Activated T-cell treated with anti-CD3 and anti-CD28 coated beads, Interleukin-2, amount 50 U/mL, for 1 hour (primary cell): ENCODE data around the gene KRT80.

Experiments
- DNase-seq: peaks from one replicate; pipeline ENCODE4 v3.0.0-alpha.2; 2020

Gene KRT80

DNA sequence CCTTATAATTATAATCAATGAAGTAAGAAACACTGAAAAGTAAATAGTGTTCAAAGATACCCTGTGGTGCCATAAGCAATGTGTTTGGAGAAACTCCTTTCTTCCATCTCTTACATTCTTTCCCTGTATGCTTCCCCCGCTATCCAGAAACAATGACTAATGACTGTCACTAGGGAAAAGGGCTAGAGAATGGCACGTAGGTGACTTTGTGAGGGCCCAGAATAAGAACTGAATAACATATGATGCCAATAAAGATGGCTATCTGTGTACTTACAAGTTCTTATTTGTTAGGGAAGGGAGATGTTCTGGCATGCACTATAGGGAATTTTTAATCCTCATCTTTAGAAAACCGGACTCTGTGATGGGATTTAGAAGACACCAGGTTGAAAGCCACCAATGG is 36.6 kb upstream of the KRT80 start:
- DNase-seq, result no peak

DNA sequence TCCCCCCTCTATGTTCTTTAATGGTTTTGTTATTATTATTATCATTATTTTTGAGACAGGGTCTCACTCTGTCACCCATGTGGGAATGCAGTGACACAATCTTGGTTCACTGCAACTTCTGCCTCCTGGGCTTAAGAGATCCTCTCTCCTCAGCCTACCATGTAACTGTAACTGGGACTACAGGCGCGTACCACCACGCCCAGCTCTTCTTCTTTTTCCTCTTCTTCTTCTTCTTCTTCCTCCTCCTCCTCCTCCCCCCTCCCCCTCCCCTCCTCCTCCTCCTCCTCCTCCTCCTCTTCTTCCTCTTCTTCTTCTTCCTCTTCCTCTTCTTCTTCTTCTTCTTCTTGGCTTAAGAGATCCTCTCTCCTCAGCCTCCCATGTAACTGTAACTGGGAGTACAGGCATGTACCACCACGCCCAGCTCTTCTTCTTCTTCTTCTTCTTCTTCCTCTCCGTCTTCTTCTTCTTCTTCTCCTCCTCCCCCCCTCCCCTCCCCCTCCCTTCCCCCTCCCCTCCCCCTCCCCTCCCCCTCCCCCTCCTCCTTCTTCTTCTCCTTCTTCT is 35.9 kb upstream of the KRT80 start:
- DNase-seq, result no peak

- no peak for DNase-seq
Measured at GRCh38 chr12:52226446-52226845, 34.6 kb upstream of the KRT80 start.

DNA sequence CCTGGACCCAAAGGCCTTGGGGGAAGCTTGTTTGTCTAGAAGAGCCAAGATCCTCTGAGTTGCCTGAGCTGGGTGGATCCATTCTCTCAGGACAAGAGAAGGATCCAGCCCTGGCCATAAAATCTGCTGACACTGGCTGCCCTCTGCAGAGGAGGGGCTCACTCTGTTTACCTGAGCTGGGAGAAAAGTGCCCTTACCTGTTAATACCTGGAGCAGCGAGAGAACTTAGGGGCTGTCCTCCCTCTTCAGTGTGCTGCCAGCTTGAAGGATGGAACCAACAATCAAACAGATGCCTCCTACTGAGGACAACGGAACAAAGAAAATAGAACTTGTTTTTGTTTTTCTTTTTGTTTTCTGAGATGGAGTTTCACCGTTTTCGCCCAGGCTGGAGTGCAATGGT is 33.9 kb upstream of the KRT80 start:
- no peak for DNase-seq

GRCh38 chr12:52224151-52224550 is 32.3 kb upstream of the KRT80 start:
- no peak for DNase-seq

DNA sequence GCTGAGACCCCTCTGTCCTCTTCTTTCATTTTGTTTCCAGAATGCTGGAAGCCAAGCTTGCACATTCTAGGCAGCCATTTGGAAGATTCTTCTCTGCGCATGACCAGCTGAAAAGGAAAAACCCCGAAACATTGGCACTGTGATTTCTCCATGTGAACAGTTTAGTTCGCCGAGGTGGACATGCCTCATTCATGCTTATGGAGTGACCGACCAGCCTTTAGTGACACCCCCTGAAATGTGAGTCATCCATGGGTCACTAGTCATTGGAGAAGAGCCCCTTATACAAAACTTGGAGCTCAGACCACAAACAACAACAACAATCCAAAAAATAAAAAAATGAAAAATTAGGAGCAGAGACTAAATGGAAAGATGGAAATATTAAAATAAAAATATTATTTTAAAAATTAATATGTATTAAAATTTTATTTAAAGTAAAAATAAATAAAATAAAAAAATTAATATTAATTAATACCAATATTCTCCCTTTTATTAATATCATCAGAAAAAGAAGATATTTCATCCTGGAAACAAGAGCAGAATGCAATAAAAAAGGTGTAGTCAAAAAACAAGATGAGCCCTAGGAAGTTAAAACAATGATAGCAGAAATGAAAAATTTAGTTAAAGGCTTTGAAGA is 31.7 kb upstream of the KRT80 start:
- DNase-seq, result no peak

DNA sequence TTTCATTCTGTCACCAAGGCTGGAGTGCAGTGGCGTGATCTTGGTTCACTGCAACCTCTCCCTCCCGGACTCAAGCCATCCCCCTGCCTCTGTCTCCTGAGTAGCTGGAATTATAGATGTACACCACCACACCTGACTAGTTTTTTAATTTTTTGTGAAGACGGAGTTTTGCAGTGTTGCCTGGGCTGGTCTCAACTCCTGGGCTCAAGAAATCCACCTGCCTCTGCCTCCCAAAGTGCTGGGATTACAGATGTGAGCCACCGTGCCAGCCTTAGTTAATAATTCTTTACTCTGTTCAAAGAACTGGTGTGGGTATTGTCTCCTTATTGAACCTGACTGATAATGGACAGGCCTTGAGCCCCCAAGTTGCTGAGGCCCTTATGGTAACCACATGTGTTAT is 30.9 kb upstream of the KRT80 start:
- peak; percentile 1 for DNase-seq

GRCh38 chr12:52221912-52222457 is 30.2 kb upstream of the KRT80 start:
- DNase-seq, result peak; percentile 21

- no peak for DNase-seq
Measured at GRCh38 chr12:52221070-52221781, 29.4 kb upstream of the KRT80 start.

DNA sequence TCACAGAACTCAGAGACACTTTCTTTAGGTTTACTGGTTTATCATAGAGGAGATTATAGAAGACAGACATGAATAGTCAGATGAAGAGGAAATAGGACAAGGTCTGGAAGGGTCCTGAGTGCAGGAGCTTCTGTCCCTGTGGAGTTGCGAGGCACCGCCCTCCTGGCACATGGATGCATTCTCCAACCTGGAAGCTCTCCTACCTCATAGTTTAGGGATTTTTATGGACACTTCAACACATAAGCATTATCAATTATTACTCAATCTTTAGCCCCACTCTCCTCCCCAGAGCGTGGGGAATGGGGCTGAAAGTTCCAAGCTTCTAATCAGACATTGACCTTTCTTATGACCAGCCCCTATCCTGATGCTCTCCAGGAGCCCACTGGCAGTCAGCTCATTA is 28.7 kb upstream of the KRT80 start:
- peak; percentile 2 for DNase-seq

DNA sequence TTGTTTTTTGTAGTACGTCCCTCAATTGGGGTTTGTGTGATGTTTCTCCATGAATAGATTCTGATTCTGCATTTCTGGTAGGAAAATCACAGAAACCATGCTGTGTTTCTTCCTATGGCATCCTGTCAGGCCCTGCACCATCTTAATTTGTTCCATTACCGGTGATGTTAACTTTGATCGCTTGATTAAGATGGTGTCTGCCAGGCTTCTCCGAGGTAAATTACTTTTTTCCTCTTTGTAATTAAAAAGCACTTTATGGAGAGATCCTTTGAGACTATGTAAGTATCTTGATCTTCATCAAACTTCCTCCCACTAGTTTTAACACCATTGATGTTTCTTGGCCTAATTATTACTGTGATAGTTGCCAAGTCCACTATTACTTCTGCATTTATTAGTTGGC is 26.2 kb upstream of the KRT80 start:
- no peak for DNase-seq

DNA sequence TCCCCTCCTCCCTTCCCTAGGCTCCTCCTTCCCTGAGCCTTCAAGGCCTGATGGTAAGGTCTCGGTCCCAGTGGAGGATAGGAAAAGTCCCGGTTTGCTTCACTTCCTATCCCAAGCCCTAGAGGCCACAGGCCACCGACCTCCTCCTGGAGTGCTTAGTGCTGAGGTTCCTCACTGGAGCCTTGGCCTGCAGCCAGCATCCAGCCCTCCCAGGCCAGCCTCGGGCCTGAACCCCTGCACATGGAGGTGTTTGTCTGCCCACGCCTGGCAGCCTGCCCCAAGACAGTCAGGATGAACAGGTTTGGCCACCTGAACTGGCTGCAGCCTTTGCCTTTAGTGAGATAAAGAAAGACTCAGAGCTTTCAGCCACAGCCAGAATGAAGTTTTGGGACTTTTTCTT is 25.4 kb upstream of the KRT80 start:
- no peak for DNase-seq

DNA sequence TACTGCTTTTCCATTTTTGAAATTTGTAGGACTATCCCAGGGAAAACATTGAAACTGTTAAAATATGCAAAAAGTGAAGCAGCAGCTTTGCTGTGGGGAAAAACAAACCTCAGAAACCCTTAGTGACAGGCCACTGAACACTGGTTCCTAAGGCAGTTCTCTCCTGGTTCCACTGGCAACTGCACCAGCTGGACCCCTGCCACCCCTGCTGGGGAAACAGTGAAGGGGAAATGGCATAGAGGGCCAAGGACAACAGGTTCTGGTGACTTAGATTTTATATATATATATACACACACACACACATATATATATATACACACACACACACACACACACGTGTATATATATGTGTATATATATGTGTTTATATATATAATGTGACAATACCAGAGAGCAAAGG is 25.0 kb upstream of the KRT80 start:
- DNase-seq, result no peak

DNA sequence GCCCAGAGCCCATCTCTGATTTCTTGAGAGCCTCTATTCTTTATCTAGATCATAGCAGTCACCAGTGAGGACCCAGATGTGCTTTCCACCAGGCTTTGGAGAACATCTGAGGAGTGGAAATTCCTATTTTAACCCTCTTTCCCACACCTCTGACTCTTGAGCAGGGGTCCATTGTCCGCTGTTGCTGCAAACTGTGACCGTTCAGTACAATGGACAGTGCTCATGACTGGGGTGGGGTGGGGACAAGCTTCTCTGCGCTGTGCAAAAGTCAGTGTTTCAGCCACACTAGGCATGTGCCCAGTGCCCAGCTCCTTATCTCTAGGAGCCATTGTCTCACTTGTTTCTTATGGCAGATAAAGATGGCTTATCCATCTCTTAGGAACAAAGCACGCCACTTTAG is 24.3 kb upstream of the KRT80 start:
- no peak for DNase-seq

DNA sequence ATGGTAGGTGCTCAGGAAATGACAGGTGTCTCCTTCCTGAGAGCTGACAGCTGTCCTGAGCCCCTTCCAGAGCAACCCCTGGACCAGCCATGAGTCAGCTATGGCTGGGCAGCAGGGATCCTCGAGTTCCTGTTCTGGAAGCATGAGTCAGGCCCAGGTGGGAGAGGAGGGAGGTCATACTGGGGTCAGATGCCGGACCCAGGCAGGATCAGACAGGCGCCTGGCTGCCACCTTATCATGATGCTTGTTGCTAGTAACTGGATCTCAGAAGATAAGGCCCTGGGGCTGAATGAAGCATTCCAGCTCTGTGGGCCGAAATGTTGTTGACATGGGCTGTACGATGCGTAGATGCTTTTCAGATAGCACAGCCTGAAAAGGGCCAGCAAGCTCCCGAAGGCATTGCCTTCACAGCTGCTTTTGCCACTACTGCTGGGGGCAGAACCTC is 23.8 kb upstream of the KRT80 start:
- DNase-seq, result peak; percentile 5

GRCh38 chr12:52214421-52214802 is 22.6 kb upstream of the KRT80 start:
- no peak for DNase-seq

GRCh38 chr12:52213564-52214420 is 22.0 kb upstream of the KRT80 start:
- peak; percentile 64 for DNase-seq

GRCh38 chr12:52212701-52213563 is 21.1 kb upstream of the KRT80 start:
- DNase-seq, result no peak

DNA sequence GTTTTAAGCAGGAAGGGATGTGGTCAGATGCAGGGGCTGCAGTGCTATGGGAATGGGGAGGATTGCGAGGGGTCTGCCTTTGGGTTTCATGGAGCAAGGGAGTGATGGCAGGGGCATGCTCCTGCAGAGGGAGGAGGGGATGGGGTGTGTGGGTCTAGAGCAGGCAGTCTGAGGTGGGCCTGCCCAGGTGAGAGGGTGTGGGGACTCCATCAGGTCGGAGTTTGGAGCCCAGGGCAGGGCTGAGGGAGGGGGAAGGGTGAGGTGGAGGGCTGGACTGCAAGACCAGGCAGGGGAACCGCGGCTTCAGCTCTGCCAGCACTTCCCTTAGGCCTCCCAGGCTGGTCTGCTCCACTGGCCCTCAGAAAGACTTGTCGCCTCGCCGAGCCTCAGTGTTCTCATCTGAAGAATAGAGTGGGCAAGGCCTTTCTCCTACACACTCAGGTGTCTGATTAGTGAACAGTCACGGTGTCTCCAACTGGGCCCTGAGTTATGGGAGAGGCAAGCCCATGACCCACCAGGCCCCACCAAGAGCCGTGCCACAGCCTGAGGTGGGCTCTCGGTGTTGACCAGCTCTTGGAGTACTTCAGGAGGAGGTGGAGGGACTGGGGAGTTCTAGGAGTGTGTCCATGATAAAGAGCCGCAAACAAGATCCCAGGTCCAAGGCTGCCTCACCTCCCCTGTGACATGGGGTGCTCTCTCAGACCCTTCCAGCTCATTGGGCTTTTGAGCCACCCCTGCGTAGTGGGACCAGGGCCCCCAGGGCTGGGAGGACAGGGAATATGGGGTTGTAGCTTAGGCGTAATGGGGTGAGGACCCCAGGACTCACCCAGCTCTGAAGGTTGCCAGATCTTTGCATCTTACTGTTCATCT is 20.1 kb upstream of the KRT80 start:
- DNase-seq, result no peak

DNA sequence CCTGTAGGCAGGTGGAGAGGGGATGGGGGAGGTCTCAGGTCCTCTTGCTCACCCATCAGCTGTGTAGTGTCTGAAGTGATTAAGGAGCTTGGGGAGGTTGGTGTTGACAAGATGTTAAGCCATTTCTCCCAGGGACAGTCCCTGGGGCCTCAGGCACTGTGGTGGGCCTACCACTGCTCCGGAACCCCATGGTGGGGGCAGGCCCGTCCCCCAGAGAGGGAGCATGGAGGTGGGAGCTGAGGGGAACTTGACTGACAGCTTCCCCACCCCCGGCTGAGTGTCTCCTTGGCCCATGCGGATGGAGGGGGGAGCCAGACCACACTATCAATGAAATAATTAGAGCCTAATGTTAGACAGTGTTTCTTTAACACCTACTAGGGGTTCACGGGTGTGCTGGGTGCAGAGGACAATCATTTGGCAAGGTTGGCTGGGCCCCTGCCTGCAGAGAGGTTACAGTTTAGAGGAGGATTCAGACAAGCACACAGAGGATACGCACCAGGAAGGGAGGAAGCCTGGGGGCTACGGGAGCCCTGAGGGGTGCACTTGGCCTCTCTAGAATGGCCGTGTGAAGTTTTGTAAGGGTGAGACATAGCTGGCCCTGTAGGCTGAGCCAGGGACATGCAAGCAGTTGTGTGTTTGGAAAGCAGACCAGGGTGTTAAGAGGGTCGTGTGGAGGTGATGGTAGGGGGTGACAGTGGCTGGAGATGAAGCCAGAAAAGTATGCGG is 19.3 kb upstream of the KRT80 start:
- DNase-seq, result no peak
